HPDE6-E6E7 (cell line): ENCODE measurements around the gene TEC.
"Not testable (repeated sequence)": the region's sequence is repeated elsewhere in the genome, so short reads cannot be mapped to it uniquely, and the experiment has no call there.

Source experiments
- DNase-seq: peaks from one replicate; pipeline ENCODE4 v3.0.0; 2011; ENCODE audit warnings: missing footprints; ENCODE audit errors: extremely low spot score

TEC gene

DNA sequence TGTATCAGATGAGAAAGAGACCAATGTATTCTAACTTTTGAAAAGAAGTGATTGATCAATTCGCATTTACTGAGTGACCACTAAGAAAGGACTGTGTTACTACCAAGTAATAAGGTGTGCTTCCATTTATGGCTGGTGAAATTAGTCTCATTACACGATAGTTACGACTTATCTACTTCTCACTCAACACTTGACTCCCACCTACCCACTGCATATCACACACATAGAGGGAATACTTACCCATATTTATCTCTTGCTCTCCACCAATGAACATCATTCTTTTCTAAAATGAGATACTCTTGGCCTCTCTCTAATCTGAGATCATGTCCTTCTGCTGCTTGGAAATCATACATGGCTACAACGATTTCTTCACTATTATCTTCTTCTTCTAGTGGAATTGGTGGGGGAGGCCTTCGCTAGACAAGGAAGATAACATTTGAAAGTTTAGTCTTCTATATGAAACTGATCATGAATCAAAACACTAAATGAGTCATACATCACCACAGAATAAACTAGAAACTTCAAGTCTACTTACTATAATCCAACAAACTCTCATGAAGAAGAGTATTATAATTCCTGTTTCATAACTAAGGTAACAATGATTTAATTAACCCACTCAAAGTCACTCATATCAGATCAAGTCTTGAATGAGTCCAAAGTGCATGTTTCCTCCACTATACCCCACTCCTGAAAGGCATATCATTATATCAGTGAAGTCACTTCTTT is 101.9 kb downstream of the TEC start:
- no peak for DNase-seq

- DNase-seq, result not testable (repeated sequence)
Observed at GRCh38 chr4:48164561-48164960, 105.1 kb downstream of the TEC start.

GRCh38 chr4:48163746-48164145 is 105.9 kb downstream of the TEC start:
- DNase-seq, result no peak

DNA sequence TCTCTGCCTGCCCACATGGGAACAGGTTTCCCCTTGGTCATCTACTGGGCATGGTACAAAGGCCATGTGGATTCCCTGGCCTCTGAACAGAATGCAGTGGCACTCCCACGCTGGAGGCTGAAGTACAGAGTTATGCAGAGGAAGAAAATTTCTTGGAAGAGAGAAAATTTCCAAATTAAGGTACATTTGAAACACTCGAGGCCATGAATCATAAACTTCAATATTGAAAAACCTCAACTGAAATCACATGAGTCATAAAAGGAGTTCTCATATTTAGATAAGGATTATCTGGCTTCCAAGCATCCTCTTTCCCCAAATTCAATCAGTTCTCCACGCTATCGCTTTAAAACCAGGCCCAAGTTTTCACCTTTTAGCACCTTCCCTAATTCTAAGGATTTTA is 107.5 kb downstream of the TEC start:
- DNase-seq, result no peak

- DNase-seq, result no peak
Observed at GRCh38 chr4:48157271-48157670, 112.4 kb downstream of the TEC start.

- DNase-seq, result no peak
Observed at GRCh38 chr4:48156423-48156822, 113.2 kb downstream of the TEC start.

GRCh38 chr4:48153791-48154550 is 115.7 kb downstream of the TEC start:
- no peak for DNase-seq

GRCh38 chr4:48152259-48152658 is 117.4 kb downstream of the TEC start:
- no peak for DNase-seq

- DNase-seq, result no peak
Observed at GRCh38 chr4:48149827-48150370, 119.7 kb downstream of the TEC start.

GRCh38 chr4:48147621-48148020 is 122.0 kb downstream of the TEC start:
- no peak for DNase-seq

DNA sequence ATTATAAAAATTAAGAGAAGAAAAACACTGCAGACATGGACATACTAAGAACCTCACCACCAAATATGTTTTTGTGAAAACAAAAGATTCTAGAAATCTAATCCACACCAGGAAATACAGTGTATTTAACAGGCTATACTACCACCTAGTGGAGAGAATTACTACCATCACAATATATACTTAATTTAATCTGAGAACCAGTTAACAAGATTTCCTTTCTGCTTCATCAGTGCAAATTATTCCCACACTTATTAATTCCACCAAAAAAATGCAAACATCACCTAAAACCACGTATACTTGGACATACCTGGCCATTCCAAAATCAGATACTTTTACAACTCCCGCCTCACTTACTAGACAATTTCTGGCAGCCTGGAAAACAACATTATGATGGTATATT is 128.6 kb downstream of the TEC start:
- DNase-seq, result no peak

DNA sequence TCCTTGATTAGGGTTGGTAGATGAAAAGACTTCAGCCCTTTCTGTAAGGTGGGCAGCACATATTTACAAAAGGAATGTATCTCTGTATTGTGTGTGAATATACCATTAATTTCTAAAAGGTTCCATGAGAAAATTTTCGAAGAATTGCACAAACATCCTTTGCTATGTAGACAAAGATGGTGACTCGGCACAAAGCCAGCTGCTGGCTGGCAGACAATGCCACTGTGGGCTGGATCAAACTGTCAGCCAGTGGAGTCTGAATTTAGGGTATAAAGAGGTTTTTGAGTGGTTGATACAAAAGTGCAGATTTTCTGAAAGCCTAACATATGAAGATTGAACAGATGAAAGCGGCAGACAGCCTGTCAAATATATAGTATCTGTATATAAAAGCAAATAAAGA is 129.9 kb downstream of the TEC start:
- no peak for DNase-seq

DNA sequence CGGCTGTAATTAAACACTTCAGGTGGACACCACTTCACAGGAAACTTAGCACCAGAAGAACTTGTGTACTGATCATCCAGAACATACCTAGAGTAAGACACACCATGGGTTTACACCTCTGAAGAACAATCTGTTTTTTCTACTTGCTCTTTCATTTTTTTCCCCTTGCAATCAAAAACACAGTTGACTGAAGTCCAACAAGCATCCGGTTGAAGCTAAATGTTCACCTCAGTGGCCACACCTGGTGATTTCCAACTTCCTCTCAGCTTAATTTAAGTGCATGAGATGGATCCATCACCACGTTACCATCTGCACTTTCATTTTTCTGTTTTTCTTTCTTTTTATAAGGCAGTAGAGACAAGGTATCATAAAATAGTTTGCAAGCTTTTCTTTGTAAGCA is 130.7 kb downstream of the TEC start:
- DNase-seq, result no peak

DNA sequence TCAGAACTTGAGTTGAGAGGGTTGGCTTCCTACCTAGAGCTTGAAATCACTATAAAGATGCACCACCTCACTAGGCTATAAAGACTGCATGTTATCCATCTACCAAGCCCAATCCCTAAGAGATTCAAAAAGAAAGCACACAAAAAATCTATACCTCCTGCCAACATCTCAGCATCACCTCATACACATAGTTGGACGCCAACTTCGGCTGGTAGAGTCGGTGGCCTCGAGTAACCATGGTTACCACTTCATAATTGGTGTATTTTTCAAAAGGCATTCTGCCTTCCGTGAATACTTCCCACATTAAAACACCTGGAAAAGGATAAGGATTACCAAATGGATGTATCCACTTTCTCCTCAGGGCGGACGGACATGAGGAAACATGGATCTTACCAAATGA is 131.1 kb downstream of the TEC start:
- DNase-seq, result no peak

GRCh38 chr4:48137846-48138245 is 131.8 kb downstream of the TEC start:
- no peak for DNase-seq

- DNase-seq, result no peak
Observed at GRCh38 chr4:48134081-48134480, 135.6 kb downstream of the TEC start, which contains the start of gene TXK. TSS of gene TXK (minus strand) at chr4:48134250. CDS start at chr4:48134170, 80 bp downstream.

DNA sequence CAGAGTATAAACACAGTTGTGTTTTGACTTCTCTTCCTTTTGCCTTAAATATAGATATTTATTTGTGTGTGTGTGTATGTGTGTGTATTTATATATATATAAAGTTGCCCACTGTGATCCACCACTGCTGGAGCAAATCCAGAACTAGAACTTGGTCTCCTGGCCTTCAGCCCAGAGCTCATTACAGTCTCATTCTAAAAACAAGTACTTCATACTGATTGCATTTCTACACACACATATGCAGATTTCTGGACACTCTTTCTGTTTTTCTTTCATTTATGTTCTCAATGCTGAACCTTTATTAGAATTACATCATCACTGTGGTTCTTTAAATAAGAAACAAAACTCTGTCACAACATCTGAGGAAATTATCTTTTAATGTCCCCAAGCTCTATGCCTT is 136.0 kb downstream of the TEC start:
- no peak for DNase-seq

GRCh38 chr4:48131736-48132135 is 137.9 kb downstream of the TEC start:
- no peak for DNase-seq

DNA sequence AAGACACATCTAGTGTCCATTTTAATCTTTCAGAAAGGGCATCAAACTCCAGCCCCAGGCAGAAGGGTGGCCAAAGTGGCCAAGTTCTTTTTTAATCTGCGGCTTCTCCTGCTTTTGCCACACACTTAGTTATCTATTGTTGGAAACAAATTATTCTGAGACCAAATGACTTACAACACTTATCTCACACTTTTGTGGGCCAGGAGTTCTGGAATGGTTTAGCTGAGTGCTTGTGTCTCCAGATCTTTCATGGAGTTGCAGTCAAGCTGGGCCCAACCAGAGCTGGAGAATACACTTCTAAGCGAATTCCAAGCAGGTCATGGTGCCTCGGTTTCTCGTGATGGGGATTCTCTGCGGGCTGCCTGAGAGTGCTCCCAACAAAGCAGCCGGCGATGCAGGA is 139.5 kb downstream of the TEC start:
- DNase-seq, result no peak

- no peak for DNase-seq
Observed at GRCh38 chr4:48129307-48130014, 140.2 kb downstream of the TEC start.

- DNase-seq, result peak; percentile 66
Observed at GRCh38 chr4:48127682-48128404, 141.8 kb downstream of the TEC start.

- DNase-seq, result no peak
Observed at GRCh38 chr4:48127231-48127630, 142.4 kb downstream of the TEC start.
